Stomach (tissue), 4 donors: Measurements from ENCODE around the gene MAPK8IP3.

Experiments
- CTCF ChIP-seq, 7 experiments: fragments of 450-650 bp in 4 of 7; fragments of 200-600 bp in 3 of 7; sonication (generic) in 3 of 7; IDR thresholded peaks; one replicate each; pipeline ENCODE4 v1.5.1; 2016 to 2019; ENCODE audit warnings: antibody characterized with exemption in 7 of 7, control low read depth in 2 of 7, mild to moderate bottlenecking in 1 of 7
- POLR2AphosphoS5 ChIP-seq, 3 donors: sonication (generic); formaldehyde crosslinking; IDR thresholded peaks; one replicate each; pipeline ENCODE4 v1.6.1; 2016; ENCODE audit warnings: antibody characterized with exemption in 3 of 3

GRCh38 chr16:1776991-1777374 lies 71.0 kb downstream of the MAPK8IP3 start:
- no peak for TF ChIP-seq CTCF (IDR thresholded peaks at IDR 0.05)
- no peak for TF ChIP-seq POLR2AphosphoS5 (IDR thresholded peaks at IDR 0.05)
